ENCODE results near the gene PDE6D. TPM values are rescaled to one million over a fixed set of nuclear protein-coding genes. Genes with fewer than 3 reads are reported as not detected.
"Not testable (repeated sequence)": the region's sequence is repeated elsewhere in the genome, so short reads cannot be mapped to it uniquely, and the experiment has no call there.

The PDE6D gene
- total RNA-seq, 1 experiment from 2014 or later, result 20.0 TPM

GRCh38 chr2:231717281-231718171, 63.6 kb downstream of the PDE6D start:
- Histone ChIP-seq H3K4me1 (peaks cover 11% of the 10 kb centered on the region), H3K9me3 (replicated peaks) (no peaks in the 10 kb centered on the region), H3K27ac (peak overlapping the region; percentile 27; the same call in 1 of the 2 replicates), H3K27me3 (no peaks in the 10 kb centered on the region), H3K36me3 (peaks cover 12% of the 10 kb centered on the region), H3K4me3 (no peak overlapping the region)
- DNase-seq, result peak; percentile 83 to 89

GRCh38 chr2:231716666-231717280, 64.3 kb downstream of the PDE6D start:
- no peak for DNase-seq
- no peak overlapping the region for H3K27ac ChIP-seq
- no peaks in the 10 kb centered on the region for H3K27me3 ChIP-seq
- peaks cover 20% of the 10 kb centered on the region for H3K36me3 ChIP-seq
- no peaks in the 10 kb centered on the region for H3K9me3 ChIP-seq (replicated peaks)
- no peak overlapping the region for H3K4me3 ChIP-seq
- peaks cover 11% of the 10 kb centered on the region for H3K4me1 ChIP-seq

- H3K36me3 ChIP-seq, result peaks cover 26% of the 10 kb centered on the region
- H3K27me3 ChIP-seq, result no peaks in the 10 kb centered on the region
- H3K4me1 ChIP-seq, result peaks cover 11% of the 10 kb centered on the region
- H3K27ac ChIP-seq, result no peak overlapping the region
- H3K4me3 ChIP-seq, result no peak overlapping the region
- no peak for DNase-seq
- H3K9me3 ChIP-seq (replicated peaks), result no peaks in the 10 kb centered on the region
Measured at GRCh38 chr2:231715988-231716616, 65.0 kb downstream of the PDE6D start.

- Histone ChIP-seq H3K4me1 (peaks cover 11% of the 10 kb centered on the region), H3K4me3 (no peak overlapping the region), H3K36me3 (peaks cover 33% of the 10 kb centered on the region), H3K9me3 (replicated peaks) (no peaks in the 10 kb centered on the region), H3K27ac (no peak overlapping the region), H3K27me3 (no peaks in the 10 kb centered on the region)
- DNase-seq, result no peak
Measured at GRCh38 chr2:231715499-231715837, 65.6 kb downstream of the PDE6D start.

GRCh38 chr2:231714639-231715498, 66.2 kb downstream of the PDE6D start:
- Histone ChIP-seq H3K4me1 (peaks cover 11% of the 10 kb centered on the region), H3K27me3 (no peaks in the 10 kb centered on the region), H3K27ac (no peak overlapping the region), H3K36me3 (peaks cover 36% of the 10 kb centered on the region), H3K4me3 (no peak overlapping the region), H3K9me3 (replicated peaks) (no peaks in the 10 kb centered on the region)
- DNase-seq, result peak; percentile 80 to 92

- H3K27me3 ChIP-seq, result no peaks in the 10 kb centered on the region
- no peaks in the 10 kb centered on the region for H3K9me3 ChIP-seq (replicated peaks)
- peak; percentile 91 to 95 for DNase-seq
- no peak overlapping the region for H3K27ac ChIP-seq
- no peak overlapping the region for H3K4me3 ChIP-seq
- peaks cover 42% of the 10 kb centered on the region for H3K36me3 ChIP-seq
- H3K4me1 ChIP-seq, result peaks cover 11% of the 10 kb centered on the region
Measured at GRCh38 chr2:231713730-231714638, 67.1 kb downstream of the PDE6D start.

GRCh38 chr2:231713406-231713729, 67.7 kb downstream of the PDE6D start:
- H3K27ac ChIP-seq; H3K9me3 ChIP-seq (replicated peaks); H3K4me3 ChIP-seq; H3K27me3 ChIP-seq; DNase-seq: not testable (repeated sequence)
- Histone ChIP-seq H3K4me1 (peaks cover 11% of the 10 kb centered on the region), H3K36me3 (peaks cover 46% of the 10 kb centered on the region)

GRCh38 chr2:231712451-231713021, 68.5 kb downstream of the PDE6D start:
- not testable (repeated sequence) for H3K9me3 ChIP-seq (replicated peaks); H3K27me3 ChIP-seq; DNase-seq; H3K4me3 ChIP-seq; H3K27ac ChIP-seq; H3K4me1 ChIP-seq
- H3K36me3 ChIP-seq, result peaks cover 46% of the 10 kb centered on the region

GRCh38 chr2:231711677-231712450, 69.2 kb downstream of the PDE6D start:
- Histone ChIP-seq H3K36me3 (peaks cover 46% of the 10 kb centered on the region), H3K4me3 (peak overlapping the region; percentile 96), H3K4me1 (peaks cover 3% of the 10 kb centered on the region; the same call in 1 of the 2 replicates), H3K27me3 (no peaks in the 10 kb centered on the region), H3K9me3 (replicated peaks) (no peaks in the 10 kb centered on the region), H3K27ac (no peak overlapping the region)
- no peak for DNase-seq

GRCh38 chr2:231710799-231711676, 70.0 kb downstream of the PDE6D start:
- no peaks in the 10 kb centered on the region for H3K27me3 ChIP-seq
- H3K36me3 ChIP-seq, result peaks cover 46% of the 10 kb centered on the region
- H3K27ac ChIP-seq, result peak overlapping the region; percentile 28
- peak overlapping the region; percentile 96 for H3K4me3 ChIP-seq
- DNase-seq, result peak in 1 of 2 experiments; percentile 38
- no peaks in the 10 kb centered on the region for H3K9me3 ChIP-seq (replicated peaks)
- peaks cover 3% of the 10 kb centered on the region; the same call in 1 of the 2 replicates for H3K4me1 ChIP-seq

- H3K4me1 ChIP-seq, result peaks cover 3% of the 10 kb centered on the region; the same call in 1 of the 2 replicates
- no peaks in the 10 kb centered on the region for H3K27me3 ChIP-seq
- H3K36me3 ChIP-seq, result peaks cover 46% of the 10 kb centered on the region
- no peaks in the 10 kb centered on the region for H3K9me3 ChIP-seq (replicated peaks)
- peak overlapping the region; percentile 99 for H3K27ac ChIP-seq
- peak; percentile 84 to 89 for DNase-seq
- H3K4me3 ChIP-seq, result peak overlapping the region; percentile 96
Measured at GRCh38 chr2:231709981-231710798, 70.9 kb downstream of the PDE6D start.

All from SJCRH30 (cell line).